HG02759 (cell line): ENCODE results near the gene GRAMD1A.
"Not testable (repeated sequence)": the region's sequence is repeated elsewhere in the genome, so short reads cannot be mapped to it uniquely, and the experiment has no call there.

Experiments used
- ATAC-seq: cut with Tn5 transposase; IDR thresholded peaks from one replicate; pipeline ENCODE4 v1.9.1; 2021; ENCODE audit warnings: mild to moderate bottlenecking, moderate library complexity; ENCODE audit not compliant: unreplicated experiment

Gene GRAMD1A

GRCh38 chr19:34976611-34977010 lies 23.5 kb upstream of the GRAMD1A start:
- ATAC-seq, result no peak

- ATAC-seq, result no peak
These were observed 20.1 kb upstream of the GRAMD1A start for GRCh38 chr19:34979819-34980640.

GRCh38 chr19:34982275-34982674 lies 17.8 kb upstream of the GRAMD1A start:
- no peak for ATAC-seq

- no peak for ATAC-seq
These were observed 16.3 kb upstream of the GRAMD1A start for GRCh38 chr19:34983786-34984185.

- no peak for ATAC-seq
These were observed 15.8 kb upstream of the GRAMD1A start for GRCh38 chr19:34984287-34984686.

- ATAC-seq, result no peak
These were observed 14.7 kb upstream of the GRAMD1A start for GRCh38 chr19:34985249-34986022.

- no peak for ATAC-seq
These were observed 12.0 kb upstream of the GRAMD1A start for GRCh38 chr19:34988119-34988518.

GRCh38 chr19:34989298-34989697 lies 10.8 kb upstream of the GRAMD1A start:
- no peak for ATAC-seq

GRCh38 chr19:34990578-34991192 lies 9.4 kb upstream of the GRAMD1A start:
- no peak for ATAC-seq

- ATAC-seq, result no peak
These were observed 8.4 kb upstream of the GRAMD1A start for GRCh38 chr19:34991542-34992333.

GRCh38 chr19:34992582-34992981 lies 7.5 kb upstream of the GRAMD1A start:
- ATAC-seq, result not testable (repeated sequence)

- no peak for ATAC-seq
These were observed 5.9 kb upstream of the GRAMD1A start for GRCh38 chr19:34994286-34994642.

- ATAC-seq, result no peak
These were observed 5.2 kb upstream of the GRAMD1A start for GRCh38 chr19:34994643-34995541.

GRCh38 chr19:34995551-34995950 lies 4.6 kb upstream of the GRAMD1A start:
- no peak for ATAC-seq

GRCh38 chr19:34997071-34997617 lies 3.0 kb upstream of the GRAMD1A start:
- no peak for ATAC-seq

GRCh38 chr19:34998224-34998623 lies 1.9 kb upstream of the GRAMD1A start:
- ATAC-seq, result not testable (repeated sequence)

- no peak for ATAC-seq
These were observed 1.2 kb upstream of the GRAMD1A start for GRCh38 chr19:34998777-34999497.

- ATAC-seq, result peak; percentile 8
These were observed 169 bp downstream of the GRAMD1A start for GRCh38 chr19:35000338-35000646.
